Naive thymus-derived CD4-positive, alpha-beta T cell (primary cell): ENCODE data around the gene PRRC2C. TPM values are rescaled to one million over a fixed set of nuclear protein-coding genes. Genes with fewer than 3 reads are reported as not detected.

ENCODE experiments used
- ATAC-seq: fragments of 150-1000 bp; cut with Tn5 transposase; 2 replicates; pipeline ENCODE4 v1.10.0; 2021; ENCODE audit warnings: mild to moderate bottlenecking, moderate library complexity
- CTCF ChIA-PET: fragments of 350-600 bp; sonication (Branson Sonifier 250); formaldehyde crosslinking; loops from one replicate; lab custom pipeline; 2021; ENCODE audit warnings: antibody characterized with exemption; lab: Charles Lee
- POLR2A ChIA-PET: fragments of 350-600 bp; sonication (Branson Sonifier 250); formaldehyde crosslinking; loops from one replicate; lab custom pipeline; 2021; ENCODE audit warnings: antibody characterized with exemption, inconsistent platforms; lab: Charles Lee
- DNase-seq, 9 donors: peaks; one replicate each; pipeline versions ENCODE4 v3.0.0 to v3.0.0-alpha.2; 2020 to 2022; ENCODE audit warnings: mixed read lengths in 1 of 9
- H3K27ac ChIP-seq: one replicate; pipeline ENCODE4 v1.7.0; 2013; ENCODE audit warnings: mild to moderate bottlenecking, low read depth, low read length, moderate library complexity
- H3K27me3 ChIP-seq, 2 donors: one replicate each; pipeline ENCODE4 v1.7.0; 2013; ENCODE audit warnings: low read length in 2 of 2, mild to moderate bottlenecking in 2 of 2, moderate library complexity in 2 of 2; ENCODE audit not compliant: control insufficient read depth in 2 of 2, insufficient read depth in 2 of 2
- H3K36me3 ChIP-seq, 3 experiments: 1 replicate in 2 of 3; 2 replicates in 1 of 3; pipeline ENCODE4 v1.7.0; 2013; ENCODE audit warnings: low read length in 3 of 3, mild to moderate bottlenecking in 3 of 3, moderate library complexity in 1 of 3; ENCODE audit not compliant: insufficient read depth in 3 of 3, control insufficient read depth in 2 of 3
- H3K4me1 ChIP-seq, 2 donors: one replicate each; pipeline ENCODE4 v1.7.0; 2013; ENCODE audit warnings: low read length in 2 of 2, mild to moderate bottlenecking in 2 of 2, moderate library complexity in 1 of 2; ENCODE audit not compliant: control insufficient read depth in 2 of 2, insufficient read depth in 2 of 2
- H3K4me3 ChIP-seq: 2 replicates; pipeline ENCODE4 v1.7.0; 2013; ENCODE audit warnings: mild to moderate bottlenecking, low read length
- H3K9me3 ChIP-seq, 3 experiments: 1 replicate in 2 of 3; 2 replicates in 1 of 3; pipeline ENCODE4 v1.7.0; 2013; ENCODE audit warnings: low read length in 3 of 3; ENCODE audit not compliant: control insufficient read depth in 2 of 3
- H3K27ac Mint-ChIP-seq, 9 donors: one replicate each; pipeline ENCODE4 v1.8.0; 2020 to 2022; ENCODE audit warnings: mixed read lengths in 9 of 9, mild to moderate bottlenecking in 8 of 9, moderate library complexity in 5 of 9, inconsistent platforms in 2 of 9
- H3K27me3 Mint-ChIP-seq, 5 donors: one replicate each; pipeline ENCODE4 v1.8.0; 2021 to 2022; ENCODE audit warnings: mixed read lengths in 5 of 5, mild to moderate bottlenecking in 1 of 5
- H3K36me3 Mint-ChIP-seq, 5 donors: one replicate each; pipeline ENCODE4 v1.8.0; 2020 to 2022; ENCODE audit warnings: mixed read lengths in 5 of 5, mild to moderate bottlenecking in 3 of 5, inconsistent platforms in 1 of 5
- H3K4me1 Mint-ChIP-seq, 7 donors: one replicate each; pipeline ENCODE4 v1.8.0; 2020 to 2022; ENCODE audit warnings: mixed read lengths in 7 of 7, mild to moderate bottlenecking in 3 of 7, inconsistent platforms in 1 of 7
- H3K4me3 Mint-ChIP-seq, 10 donors: one replicate each; pipeline ENCODE4 v1.8.0; 2020 to 2022; ENCODE audit warnings: mild to moderate bottlenecking in 10 of 10, mixed read lengths in 10 of 10, moderate library complexity in 6 of 10, inconsistent platforms in 2 of 10
- H3K9me3 Mint-ChIP-seq, 11 donors: one replicate each; pipeline ENCODE4 v1.8.0; 2020 to 2022; ENCODE audit warnings: mixed read lengths in 11 of 11, mild to moderate bottlenecking in 4 of 11, inconsistent platforms in 1 of 11, moderate library complexity in 1 of 11
- intact Hi-C, 2 donors: fragments of 100-400 bp; cut with micrococcal nuclease; formaldehyde crosslinking; loops; one replicate each; pipeline ENCODE4 v1.15.1; 2023
- polyA plus RNA-seq, 2 donors: library from polyadenylated mRNA; unstranded; fragments of 300-500 nt; fragmentation: Illumina TruSeq; gene quantifications; one replicate each; pipeline ENCODE4 v1.2.3, GENCODE V29; 2021
- total RNA-seq, 6 experiments: library from RNA in 5 of 6; stranded (reverse) in 5 of 6; gene quantifications; 1 replicate in 5 of 6; 2 replicates in 1 of 6; pipeline ENCODE4 v1.2.3 and lab custom pipeline; 2021 to 2026

The PRRC2C gene
- total and polyA plus RNA-seq, 7 experiments from 2014 or later, result 45.2 to 341 (median 285) TPM

DNA sequence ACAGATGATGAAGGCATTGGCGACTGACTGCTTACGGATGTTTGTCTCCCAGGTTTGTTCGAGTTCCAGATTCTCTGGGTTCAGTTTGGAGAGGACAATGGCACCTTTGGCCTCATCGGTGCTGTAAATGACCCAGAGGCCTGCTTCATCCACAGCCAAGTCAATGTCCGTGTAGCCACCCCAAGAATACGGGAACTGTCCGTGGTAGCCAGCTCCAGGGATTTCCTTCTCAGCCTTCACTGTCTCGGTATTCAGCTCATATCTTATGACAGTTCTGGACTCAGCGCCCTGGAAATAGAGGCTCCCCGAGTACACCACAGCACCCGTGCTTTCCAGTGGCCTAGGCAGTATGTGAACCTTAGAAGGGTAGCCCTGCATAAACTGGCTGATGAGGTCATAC is 150.8 kb downstream of the PRRC2C start:
- DNase-seq, result no peak
- CTCF ChIA-PET, result interaction anchor here (1.0 to 1.5 kb wide), 2 partner anchors 19 to 350 kb away, joined by 3 to 4 read pairs; no protein-coding TSS in a partner anchor
- Histone ChIP-seq H3K27me3 (no peaks in the 10 kb centered on the region), H3K36me3 (no peaks in the 10 kb centered on the region), H3K4me3 (no peak overlapping the region), H3K27ac (no peak overlapping the region), H3K9me3 (no peaks in the 10 kb centered on the region), H3K4me1 (no peaks in the 10 kb centered on the region)
- intact Hi-C loops, result no loop called here
- H3K4me3 Mint-ChIP-seq, result no peak overlapping the region
- ATAC-seq, result no peak
- POLR2A ChIA-PET, result no interaction called here
- peaks cover 0 to 9% (median 0%) of the 10 kb centered on the region in 7 donors for H3K4me1 Mint-ChIP-seq
- peaks cover 0 to 6% (median 0%) of the 10 kb centered on the region in 11 donors for H3K9me3 Mint-ChIP-seq
- H3K36me3 Mint-ChIP-seq, result no peaks in the 10 kb centered on the region
- H3K27me3 Mint-ChIP-seq, result peaks cover 0 to 7% (median 0%) of the 10 kb centered on the region in 5 donors
- no peak overlapping the region for H3K27ac Mint-ChIP-seq

DNA sequence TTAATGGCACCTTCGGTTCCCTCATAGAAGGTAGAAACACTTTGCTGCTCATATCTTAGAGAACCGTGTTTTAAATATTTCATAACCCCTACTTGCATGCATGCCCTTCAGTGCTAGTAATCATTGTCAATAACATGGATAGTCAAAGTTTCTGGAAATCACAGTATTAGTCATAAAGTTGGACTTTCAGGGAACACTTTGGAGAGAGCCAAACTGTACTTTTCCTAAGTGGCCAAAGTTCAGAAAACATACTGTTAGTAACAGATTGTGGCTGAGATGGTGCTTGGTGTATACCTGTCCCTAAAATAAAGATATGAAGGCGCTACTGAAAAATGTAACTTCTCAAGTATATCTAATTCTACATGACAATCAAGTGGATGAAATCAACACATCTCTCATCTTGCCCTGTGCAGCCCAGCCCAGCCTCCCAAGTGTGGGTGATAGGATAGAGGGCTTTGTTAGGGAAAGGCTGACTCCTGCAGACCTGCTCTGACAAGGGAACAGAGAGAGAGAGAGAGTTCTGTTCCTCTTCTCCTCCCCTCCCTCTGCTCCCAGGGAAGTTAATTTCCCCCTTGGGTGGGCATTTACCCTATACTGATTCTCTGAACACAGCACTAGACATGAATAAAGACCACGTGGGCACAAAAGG is 152.7 kb downstream of the PRRC2C start:
- POLR2A ChIA-PET, result no interaction called here
- no peak overlapping the region for H3K4me3 ChIP-seq
- intact Hi-C loops, result no loop called here
- no peaks in the 10 kb centered on the region for H3K36me3 ChIP-seq
- H3K4me3 Mint-ChIP-seq, result no peak overlapping the region
- no peaks in the 10 kb centered on the region for H3K4me1 ChIP-seq
- ATAC-seq (no peak), DNase-seq (no peak)
- H3K4me1 Mint-ChIP-seq, result peaks cover 0 to 9% (median 0%) of the 10 kb centered on the region in 7 donors
- H3K9me3 Mint-ChIP-seq, result no peaks in the 10 kb centered on the region
- H3K27ac ChIP-seq, result no peak overlapping the region
- peak overlapping the region in 1 of 9 donors; percentile 55 for H3K27ac Mint-ChIP-seq
- no peaks in the 10 kb centered on the region for H3K9me3 ChIP-seq
- no peaks in the 10 kb centered on the region for H3K27me3 ChIP-seq
- no peaks in the 10 kb centered on the region for H3K36me3 Mint-ChIP-seq
- no peaks in the 10 kb centered on the region for H3K27me3 Mint-ChIP-seq
- CTCF ChIA-PET, result no interaction called here

DNA sequence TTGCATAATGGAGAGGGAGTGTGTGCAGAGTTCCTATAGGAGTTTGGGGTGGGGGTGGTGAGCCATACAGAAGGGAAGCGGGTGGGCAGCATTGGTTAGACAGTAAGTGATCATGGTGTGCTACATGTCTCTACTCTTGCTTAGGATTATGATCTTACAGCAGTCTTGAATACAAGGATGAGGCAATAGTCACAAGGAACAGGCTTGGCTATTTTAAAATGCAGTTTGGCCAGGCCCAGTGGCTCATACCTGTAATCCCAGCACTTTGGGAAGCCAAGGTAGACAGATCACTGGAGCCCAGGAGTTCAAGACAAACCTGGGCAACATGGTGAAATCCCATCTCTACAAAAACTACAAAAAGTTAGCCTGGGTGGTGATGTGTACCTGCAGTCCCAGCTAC is 154.9 kb downstream of the PRRC2C start:
- ATAC-seq (no peak), DNase-seq (no peak)
- Histone ChIP-seq H3K27me3 (no peaks in the 10 kb centered on the region), H3K4me1 (peaks cover 0 to 4% of the 10 kb centered on the region in 2 donors), H3K9me3 (no peaks in the 10 kb centered on the region), H3K27ac (no peak overlapping the region), H3K36me3 (no peaks in the 10 kb centered on the region), H3K4me3 (no peak overlapping the region)
- Mint-ChIP-seq H3K27ac (no peak overlapping the region), H3K27me3 (peaks cover 0 to 7% (median 0%) of the 10 kb centered on the region in 5 donors), H3K9me3 (no peaks in the 10 kb centered on the region), H3K36me3 (no peaks in the 10 kb centered on the region), H3K4me1 (peaks cover 4 to 14% (median 7%) of the 10 kb centered on the region in 7 donors), H3K4me3 (no peak overlapping the region)
- CTCF ChIA-PET, result no interaction called here
- intact Hi-C loops, result no loop called here
- POLR2A ChIA-PET, result no interaction called here

DNA sequence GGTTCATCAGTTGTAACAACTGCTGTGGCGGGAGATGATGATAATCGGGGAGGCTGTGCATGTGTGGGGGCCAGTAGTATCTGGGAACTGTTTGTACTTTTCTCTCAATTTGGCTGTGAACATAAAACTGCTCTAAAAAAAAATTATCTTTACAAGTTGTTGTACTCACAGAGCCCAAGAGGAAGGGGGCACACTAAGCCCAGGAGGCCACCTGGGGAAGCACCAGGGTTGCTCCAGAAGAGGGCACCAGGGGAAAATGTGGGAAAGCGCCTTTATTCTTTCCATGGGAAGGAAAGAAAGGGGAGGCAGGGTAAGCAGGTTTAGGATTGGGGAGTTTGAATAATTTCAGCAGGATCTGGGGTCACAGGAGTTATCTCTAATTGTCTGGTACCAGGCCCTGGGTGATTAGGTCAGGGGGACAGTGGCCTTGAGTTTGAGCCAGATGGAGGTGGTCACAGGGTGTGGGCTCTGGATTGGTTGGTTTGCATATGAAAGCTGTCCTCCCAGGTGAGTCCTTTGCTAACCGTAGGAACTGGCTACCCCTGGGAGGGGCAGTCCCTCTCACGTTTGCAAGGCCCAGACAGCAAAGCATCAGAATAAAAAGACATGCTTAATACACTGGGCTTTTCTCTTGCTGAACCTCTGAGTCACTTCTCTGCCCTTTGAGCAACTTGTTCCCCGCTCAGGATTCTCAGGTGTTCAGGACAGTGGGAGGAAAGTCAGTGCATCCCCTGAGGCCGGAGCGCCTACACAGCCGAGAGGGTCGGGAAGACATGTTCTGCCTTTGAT is 155.9 kb downstream of the PRRC2C start:
- Histone ChIP-seq H3K4me1 (peaks cover 0 to 4% of the 10 kb centered on the region in 2 donors), H3K36me3 (no peaks in the 10 kb centered on the region), H3K27ac (no peak overlapping the region), H3K9me3 (no peaks in the 10 kb centered on the region), H3K27me3 (no peaks in the 10 kb centered on the region), H3K4me3 (no peak overlapping the region)
- Mint-ChIP-seq H3K9me3 (no peaks in the 10 kb centered on the region), H3K36me3 (no peaks in the 10 kb centered on the region), H3K27ac (peak overlapping the region in 1 of 9 donors; percentile 18), H3K27me3 (peaks cover 0 to 7% (median 0%) of the 10 kb centered on the region in 5 donors), H3K4me3 (no peak overlapping the region), H3K4me1 (peaks cover 4 to 12% (median 6%) of the 10 kb centered on the region in 7 donors)
- ChIA-PET POLR2A (interaction anchor here (0.6 kb wide), 1 partner anchor 361 kb away, joined by 3 read pairs; no protein-coding TSS in a partner anchor), CTCF (no interaction called here)
- intact Hi-C loops, result no loop called here
- ATAC-seq, result no peak
- DNase-seq, result no peak

DNA sequence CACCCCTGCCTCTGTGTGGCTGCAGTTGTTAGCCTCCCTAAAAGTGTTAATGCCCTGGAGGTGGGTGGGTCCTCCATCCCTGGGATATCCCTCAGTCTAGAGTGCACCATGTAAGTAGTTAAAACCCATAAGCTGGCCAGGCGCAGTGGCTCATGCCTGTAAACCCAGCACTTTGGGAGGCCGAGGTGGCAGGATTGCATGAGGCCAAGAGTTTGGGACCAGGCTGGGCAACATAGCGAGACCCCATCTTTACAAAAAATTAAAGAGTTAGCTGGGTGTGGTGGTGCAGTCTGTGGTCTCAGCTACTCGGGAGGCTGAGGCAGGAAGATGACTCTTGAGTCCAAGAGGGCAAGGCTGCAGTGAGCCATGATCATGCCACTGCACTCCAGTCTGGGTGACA is 156.9 kb downstream of the PRRC2C start:
- Mint-ChIP-seq H3K9me3 (no peaks in the 10 kb centered on the region), H3K4me1 (peaks cover 4 to 12% (median 6%) of the 10 kb centered on the region in 7 donors), H3K27me3 (peaks cover 0 to 7% (median 0%) of the 10 kb centered on the region in 5 donors), H3K36me3 (no peaks in the 10 kb centered on the region), H3K27ac (no peak overlapping the region), H3K4me3 (no peak overlapping the region)
- no peak overlapping the region for H3K27ac ChIP-seq
- no peak for DNase-seq
- H3K36me3 ChIP-seq, result no peaks in the 10 kb centered on the region
- CTCF ChIA-PET, result interaction anchor here (0.6 kb wide), 1 partner anchor 861 kb away, joined by 3 read pairs; no protein-coding TSS in a partner anchor
- no peaks in the 10 kb centered on the region for H3K27me3 ChIP-seq
- POLR2A ChIA-PET, result no interaction called here
- H3K9me3 ChIP-seq, result no peaks in the 10 kb centered on the region
- no peak overlapping the region for H3K4me3 ChIP-seq
- ATAC-seq, result no peak
- intact Hi-C loops, result no loop called here
- peaks cover 0 to 4% of the 10 kb centered on the region in 2 donors for H3K4me1 ChIP-seq
